ENCODE results near the gene GZMB.
"Not testable (repeated sequence)": the region's sequence is repeated elsewhere in the genome, so short reads cannot be mapped to it uniquely, and the experiment has no call there.

The GZMB gene, protein sequence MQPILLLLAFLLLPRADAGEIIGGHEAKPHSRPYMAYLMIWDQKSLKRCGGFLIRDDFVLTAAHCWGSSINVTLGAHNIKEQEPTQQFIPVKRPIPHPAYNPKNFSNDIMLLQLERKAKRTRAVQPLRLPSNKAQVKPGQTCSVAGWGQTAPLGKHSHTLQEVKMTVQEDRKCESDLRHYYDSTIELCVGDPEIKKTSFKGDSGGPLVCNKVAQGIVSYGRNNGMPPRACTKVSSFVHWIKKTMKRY

GRCh38 chr14:24634158-24634557 is at the start of gene GZMB:
Gene GZMB (minus strand): TSS chr14:24634190. CDS start chr14:24634160, 30 bp downstream.
- DNase-seq = peak; percentile 69

- no peak for DNase-seq
These were observed 47.1 kb upstream of the GZMB start for GRCh38 chr14:24681056-24681455.

DNA sequence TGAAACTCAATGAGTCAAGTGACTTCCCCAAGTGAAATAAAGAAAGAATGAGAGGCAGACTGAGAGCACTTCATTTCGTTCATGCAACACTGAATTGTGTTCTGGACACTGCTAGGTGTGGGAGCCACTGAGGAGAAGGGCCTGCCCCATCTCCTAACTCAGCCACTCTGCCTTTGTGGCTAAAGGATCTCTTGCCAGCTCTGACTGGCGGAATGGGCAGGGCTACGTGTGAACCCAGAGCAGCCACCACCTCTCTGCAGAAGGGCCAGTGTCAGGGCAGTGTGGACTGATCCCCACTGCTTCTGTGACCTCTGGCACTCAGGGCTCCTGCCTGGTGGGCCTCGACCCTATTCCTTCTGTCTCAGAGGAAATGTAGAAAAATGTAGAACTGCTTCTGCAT is 46.5 kb upstream of the GZMB start:
- DNase-seq = no peak

- no peak for DNase-seq
These were observed 45.4 kb upstream of the GZMB start for GRCh38 chr14:24679248-24679961.

GRCh38 chr14:24678801-24679247 is 44.8 kb upstream of the GZMB start:
- peak; percentile 73 for DNase-seq

DNA sequence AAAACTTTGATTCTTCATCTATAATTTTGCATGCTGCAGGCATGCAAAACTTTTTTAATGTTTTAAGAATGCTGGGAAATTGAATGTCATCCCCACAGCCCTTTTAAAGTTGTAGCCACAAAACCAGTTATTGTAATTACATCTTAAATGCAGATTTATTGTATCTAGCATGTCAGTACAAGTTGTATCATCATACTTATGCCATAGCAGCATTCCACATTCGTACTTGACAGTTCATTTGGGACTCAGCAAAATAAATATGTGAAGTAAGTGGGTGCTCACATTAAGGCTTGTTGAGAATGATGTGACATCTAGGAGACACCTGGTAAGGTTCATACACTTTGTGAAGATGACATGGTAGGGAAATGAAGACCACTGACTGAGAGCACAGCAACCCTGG is 44.0 kb upstream of the GZMB start:
- no peak for DNase-seq

GRCh38 chr14:24674204-24674970 is 40.4 kb upstream of the GZMB start:
- DNase-seq = peak; percentile 30

- peak; percentile 66 for DNase-seq
These were observed 39.7 kb upstream of the GZMB start for GRCh38 chr14:24673534-24674203.

- DNase-seq = no peak
These were observed 39.1 kb upstream of the GZMB start for GRCh38 chr14:24673059-24673458.

- DNase-seq = no peak
These were observed 36.6 kb upstream of the GZMB start for GRCh38 chr14:24670594-24670993.

DNA sequence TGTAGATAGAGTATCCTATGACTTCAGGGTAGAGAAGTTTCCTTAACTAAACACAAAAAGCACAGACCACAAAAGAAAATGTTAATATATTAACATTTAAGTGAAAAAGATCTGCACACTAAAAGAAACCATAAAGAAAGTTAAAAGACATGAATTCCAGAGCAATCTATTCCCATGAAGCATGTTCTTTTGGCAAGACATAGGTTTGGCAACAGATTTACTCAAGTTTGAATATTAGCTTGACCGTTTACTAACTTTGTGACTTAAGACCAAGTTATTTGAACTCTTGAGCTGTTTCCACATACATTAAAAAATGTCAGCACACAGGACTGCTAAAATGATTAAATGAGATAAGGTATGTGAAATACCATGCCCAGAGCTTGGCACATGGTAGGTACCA is 35.7 kb upstream of the GZMB start:
- DNase-seq = no peak

- DNase-seq = no peak
These were observed 31.5 kb upstream of the GZMB start for GRCh38 chr14:24665440-24665991.

DNA sequence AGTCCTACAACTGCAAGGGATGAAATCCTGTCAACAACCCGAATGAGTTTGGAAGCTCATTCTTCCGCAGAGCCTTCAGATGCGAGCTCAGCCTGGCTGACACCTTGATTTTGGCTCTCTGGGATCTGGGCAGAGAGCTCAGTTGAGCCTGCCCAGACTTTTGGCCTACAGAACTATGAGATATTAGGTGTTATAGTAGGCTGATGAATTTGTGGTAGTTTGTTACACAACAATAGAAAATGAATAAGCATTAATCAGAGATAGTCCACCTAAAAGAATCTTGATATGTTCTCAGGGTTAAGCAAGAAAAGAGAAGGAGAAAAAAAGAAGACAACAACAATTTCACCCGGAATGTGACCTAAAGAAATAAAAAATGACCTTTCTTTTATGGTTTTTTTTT is 30.4 kb upstream of the GZMB start:
- no peak for DNase-seq

GRCh38 chr14:24662753-24663152 is 28.8 kb upstream of the GZMB start:
- no peak for DNase-seq

- no peak for DNase-seq
These were observed 26.1 kb upstream of the GZMB start for GRCh38 chr14:24659916-24660570.

DNA sequence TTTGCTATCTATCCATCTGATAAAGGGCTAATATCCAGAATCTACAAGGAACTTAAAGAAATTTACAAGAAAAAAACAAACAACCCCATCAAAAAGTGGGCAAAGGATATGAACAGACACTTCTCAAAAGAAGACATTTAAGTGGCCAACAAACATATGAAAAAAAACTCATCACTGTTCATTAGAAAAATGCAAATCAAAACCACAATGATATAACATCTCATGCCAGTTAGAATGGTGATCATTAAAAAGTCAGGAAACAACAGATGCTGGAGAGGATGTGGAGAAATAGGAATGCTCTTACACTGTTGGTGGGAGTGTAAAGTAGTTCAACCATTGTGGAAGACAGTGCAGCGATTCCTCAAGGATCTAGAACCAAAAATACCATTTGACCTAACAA is 14.4 kb upstream of the GZMB start:
- not testable (repeated sequence) for DNase-seq

- DNase-seq = no peak
These were observed 5.9 kb upstream of the GZMB start for GRCh38 chr14:24639905-24640304.

DNA sequence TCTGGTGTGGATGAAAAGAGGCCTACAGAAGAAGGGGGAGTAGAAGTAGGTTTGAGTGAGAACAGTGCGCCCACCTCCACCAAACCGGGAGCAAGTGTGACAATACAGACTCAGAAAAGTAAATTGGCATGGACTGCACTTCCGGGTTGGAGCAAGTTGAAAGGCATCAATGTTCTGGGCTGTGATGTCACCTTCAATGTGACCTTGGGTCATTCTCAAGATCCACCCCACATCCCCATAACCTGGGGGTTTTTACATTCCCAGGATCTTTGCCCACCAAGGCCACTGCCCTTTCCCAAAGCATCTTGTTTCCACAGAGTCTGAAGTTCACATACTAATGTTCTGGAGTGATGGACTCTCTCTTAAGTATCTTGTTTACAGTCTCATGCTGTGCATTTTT is 5.3 kb upstream of the GZMB start:
- DNase-seq = no peak

DNA sequence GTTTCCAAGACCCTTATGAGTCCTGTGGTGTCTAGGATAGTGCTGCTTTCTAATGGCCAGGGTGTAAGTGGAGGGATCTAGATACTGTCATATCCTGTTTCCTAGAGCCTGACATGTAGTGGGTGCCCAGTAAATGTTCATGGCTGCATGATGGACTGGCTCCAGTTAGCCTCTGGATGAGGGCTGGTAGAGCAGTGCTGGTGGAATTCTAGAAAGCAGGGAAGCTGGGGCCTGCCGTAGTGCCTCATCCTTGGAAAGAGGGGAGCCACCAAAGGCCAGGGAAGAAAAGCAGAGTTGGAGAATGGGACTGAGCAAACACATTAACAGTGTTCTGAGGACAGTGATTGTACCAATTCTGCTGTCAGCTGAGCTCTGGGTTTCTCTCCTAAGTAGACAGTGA is 637 bp downstream of the GZMB start:
- no peak for DNase-seq

- DNase-seq = no peak
These were observed 1.2 kb downstream of the GZMB start for GRCh38 chr14:24632761-24633160.

- DNase-seq = no peak
These were observed 1.7 kb downstream of the GZMB start for GRCh38 chr14:24632336-24632735.

- no peak for DNase-seq
These were observed 2.1 kb downstream of the GZMB start for GRCh38 chr14:24631749-24632335.
